GM18511 (cell line): ENCODE data around the gene FAHD1.

Source experiments
- ATAC-seq: cut with Tn5 transposase; IDR thresholded peaks from one replicate; pipeline ENCODE4 v1.9.1; 2021; ENCODE audit warnings: mild to moderate bottlenecking, moderate library complexity; ENCODE audit not compliant: unreplicated experiment

FAHD1 gene

GRCh38 chr16:1816396-1817275, 10.4 kb upstream of the FAHD1 start:
- ATAC-seq, result no peak

- ATAC-seq, result no peak
These were observed 9.8 kb upstream of the FAHD1 start for GRCh38 chr16:1817276-1817589.

GRCh38 chr16:1817716-1818115, 9.3 kb upstream of the FAHD1 start:
- ATAC-seq, result no peak

- no peak for ATAC-seq
These were observed 8.7 kb upstream of the FAHD1 start for GRCh38 chr16:1818204-1818872.

GRCh38 chr16:1818873-1819525, 8.0 kb upstream of the FAHD1 start:
- ATAC-seq, result no peak

GRCh38 chr16:1819611-1820010, 7.4 kb upstream of the FAHD1 start:
- ATAC-seq, result no peak

GRCh38 chr16:1820096-1820945, 6.7 kb upstream of the FAHD1 start:
- ATAC-seq, result no peak

GRCh38 chr16:1820946-1821290, 6.1 kb upstream of the FAHD1 start:
- ATAC-seq, result no peak

GRCh38 chr16:1821861-1822611, 5.0 kb upstream of the FAHD1 start:
- ATAC-seq, result no peak

GRCh38 chr16:1822801-1823200, 4.2 kb upstream of the FAHD1 start:
- ATAC-seq, result no peak

GRCh38 chr16:1823821-1824220, 3.2 kb upstream of the FAHD1 start:
- no peak for ATAC-seq

GRCh38 chr16:1825381-1825863, 1.6 kb upstream of the FAHD1 start:
- no peak for ATAC-seq

GRCh38 chr16:1825864-1826690, 929 bp upstream of the FAHD1 start:
- ATAC-seq, result peak; percentile 55

GRCh38 chr16:1828645-1829410, 1.8 kb downstream of the FAHD1 start:
- no peak for ATAC-seq

GRCh38 chr16:1830213-1830612, 3.2 kb downstream of the FAHD1 start:
- no peak for ATAC-seq

GRCh38 chr16:1831186-1832075, 4.4 kb downstream of the FAHD1 start:
- no peak for ATAC-seq

GRCh38 chr16:1832838-1833454, 5.9 kb downstream of the FAHD1 start:
- no peak for ATAC-seq
